ENCODE data around the gene DPP6. TPM values are rescaled to one million over a fixed set of nuclear protein-coding genes. Genes with fewer than 3 reads are reported as not detected.
A peak's percentile ranks its signal among the peaks of the same experiment; 100 is the strongest.

DPP6 gene
- total RNA-seq, 1 experiment from 2014 or later: not detected

DNA sequence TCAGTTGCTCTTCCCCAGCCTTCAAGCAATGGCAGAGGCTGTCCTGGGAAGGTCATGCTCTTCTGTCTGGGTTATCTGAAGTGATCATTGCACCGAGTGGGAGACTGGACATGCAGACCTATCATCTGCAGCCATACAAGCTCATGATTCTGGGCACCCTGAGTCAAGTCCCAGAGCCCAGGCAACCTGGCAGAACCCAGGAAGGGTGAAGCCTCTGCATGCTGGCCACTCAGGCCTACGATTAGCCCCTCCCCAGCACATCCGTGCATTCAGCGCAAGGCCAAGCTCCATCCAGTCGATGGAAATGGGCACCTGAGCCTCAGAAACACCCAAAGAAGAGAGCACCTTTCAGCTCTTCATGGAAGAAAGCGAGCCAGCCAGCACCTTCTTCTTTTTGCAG, 688.9 kb downstream of the DPP6 start:
- DNase-seq (no peak), ATAC-seq (no peak)
- BruUV-seq (replicated peaks): no TSS peak
- intact Hi-C loops (cut with micrococcal nuclease): no loop called here
- H3K4me3 ChIP-seq (ENCODE audit: low read length): no peak overlapping the region
- no peak overlapping the region for H2AFZ ChIP-seq (ENCODE audit: low read length)
- no peak overlapping the region for H3K4me2 ChIP-seq (ENCODE audit: low read length)
- H3K9me3 ChIP-seq (ENCODE audit: low read length): no peaks in the 10 kb centered on the region
- TF ChIP-seq CTCF (conservative IDR thresholded peaks at IDR 0.05; ENCODE audit: low read depth, low read length) (no peak), EZH2 (IDR thresholded peaks at IDR 0.05; ENCODE audit: low read length, unreplicated experiment) (no peak), EZH2phosphoT487 (IDR thresholded peaks at IDR 0.05; ENCODE audit: borderline replicate concordance, low read length) (no peak)
- ChIA-PET CTCF (no interaction called here), POLR2A (ENCODE audit: unreplicated experiment) (no interaction called here)
- H3K79me2 ChIP-seq (ENCODE audit: low read length): no peaks in the 10 kb centered on the region
- no peaks in the 10 kb centered on the region for H3K9me2 ChIP-seq (replicated peaks; ENCODE audit: low read length)
- H3K36me3 ChIP-seq (ENCODE audit: low read depth, low read length): no peaks in the 10 kb centered on the region; the same call in 1 of the 2 replicates
- no peaks in the 10 kb centered on the region for H3K4me1 ChIP-seq (ENCODE audit: insufficient read depth, low read length)
- H3F3A ChIP-seq (ENCODE audit: low read length, unreplicated experiment): no peaks in the 10 kb centered on the region
- H3K27ac ChIP-seq (ENCODE audit: low read length): no peak overlapping the region
- H3K27me3 ChIP-seq (ENCODE audit: low read length): peaks cover 17% of the 10 kb centered on the region
- H4K20me1 ChIP-seq (ENCODE audit: low read length): no peaks in the 10 kb centered on the region
- H3K9ac ChIP-seq (ENCODE audit: low read length): no peak overlapping the region

DNA sequence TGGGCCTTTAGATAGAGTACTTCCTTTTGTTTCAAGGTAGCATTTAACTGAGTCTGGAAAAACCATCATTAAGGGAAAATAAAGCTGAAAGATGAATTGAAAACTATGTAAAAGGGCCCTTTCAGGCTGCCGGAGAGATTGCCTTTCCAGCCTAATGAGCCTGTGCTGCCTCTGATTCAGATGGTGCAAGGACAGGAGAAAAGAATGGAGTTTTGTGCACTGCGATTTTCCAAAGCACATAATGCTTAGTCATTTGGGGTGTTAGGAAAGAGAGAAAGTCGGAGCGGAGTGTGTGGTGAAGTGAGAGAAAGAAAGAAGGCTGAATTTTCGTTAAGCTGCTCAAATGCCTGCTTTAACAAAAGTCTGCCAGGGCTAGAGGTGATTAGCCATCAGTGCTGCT, 691.0 kb downstream of the DPP6 start:
- Histone ChIP-seq H3K4me3 (ENCODE audit: low read length) (no peak overlapping the region), H3K9me2 (replicated peaks; ENCODE audit: low read length) (no peaks in the 10 kb centered on the region), H2AFZ (ENCODE audit: low read length) (no peak overlapping the region), H4K20me1 (ENCODE audit: low read length) (no peaks in the 10 kb centered on the region), H3K4me1 (ENCODE audit: insufficient read depth, low read length) (no peaks in the 10 kb centered on the region), H3K27ac (ENCODE audit: low read length) (no peak overlapping the region), H3F3A (ENCODE audit: low read length, unreplicated experiment) (no peaks in the 10 kb centered on the region), H3K9ac (ENCODE audit: low read length) (no peak overlapping the region), H3K79me2 (ENCODE audit: low read length) (no peaks in the 10 kb centered on the region), H3K36me3 (ENCODE audit: low read depth, low read length) (no peaks in the 10 kb centered on the region; the same call in 1 of the 2 replicates), H3K9me3 (ENCODE audit: low read length) (no peaks in the 10 kb centered on the region), H3K4me2 (ENCODE audit: low read length) (no peak overlapping the region), H3K27me3 (ENCODE audit: low read length) (peaks cover 24% of the 10 kb centered on the region)
- CTCF ChIA-PET: no interaction called here
- DNase-seq (no peak), ATAC-seq (no peak)
- no TSS peak for BruUV-seq (replicated peaks)
- POLR2A ChIA-PET (ENCODE audit: unreplicated experiment): no interaction called here
- intact Hi-C loops (cut with micrococcal nuclease): no loop called here
- no peak for TF ChIP-seq EZH2phosphoT487 (IDR thresholded peaks at IDR 0.05; ENCODE audit: borderline replicate concordance, low read length)
- TF ChIP-seq EZH2 (IDR thresholded peaks at IDR 0.05; ENCODE audit: low read length, unreplicated experiment): no peak

GRCh38 chr7:154744256-154744860, 692.2 kb downstream of the DPP6 start:
- Histone ChIP-seq H3K27ac (ENCODE audit: low read length) (no peak overlapping the region), H2AFZ (ENCODE audit: low read length) (no peak overlapping the region), H3F3A (ENCODE audit: low read length, unreplicated experiment) (no peaks in the 10 kb centered on the region), H3K9me3 (ENCODE audit: low read length) (no peaks in the 10 kb centered on the region), H3K4me1 (ENCODE audit: insufficient read depth, low read length) (no peaks in the 10 kb centered on the region), H3K27me3 (ENCODE audit: low read length) (peaks cover 30% of the 10 kb centered on the region), H3K4me2 (ENCODE audit: low read length) (no peak overlapping the region), H4K20me1 (ENCODE audit: low read length) (no peaks in the 10 kb centered on the region), H3K79me2 (ENCODE audit: low read length) (no peaks in the 10 kb centered on the region), H3K9me2 (replicated peaks; ENCODE audit: low read length) (no peaks in the 10 kb centered on the region), H3K36me3 (ENCODE audit: low read depth, low read length) (no peaks in the 10 kb centered on the region; the same call in 1 of the 2 replicates), H3K9ac (ENCODE audit: low read length) (no peak overlapping the region), H3K4me3 (ENCODE audit: low read length) (no peak overlapping the region)
- BruUV-seq (replicated peaks): no TSS peak
- intact Hi-C loops (cut with micrococcal nuclease): no loop called here
- ChIA-PET POLR2A (ENCODE audit: unreplicated experiment) (no interaction called here), CTCF (no interaction called here)
- TF ChIP-seq EZH2phosphoT487 (IDR thresholded peaks at IDR 0.05; ENCODE audit: borderline replicate concordance, low read length) (no peak), CTCF (conservative IDR thresholded peaks at IDR 0.05; ENCODE audit: low read depth, low read length) (peak; percentile 84)
- ATAC-seq: 0 out of 2 replicates have a peak, but pooled peaks have one; percentile 45
- DNase-seq: peak; percentile 18
